SK-N-SH treated with all-trans-retinoic acid at 6 μM for 48 hours (cell line): ENCODE results near the gene DNMT3L.

Source experiments
- BACH2 ChIP-seq: fragments of 250-450 bp; sonication (Bioruptor Pico); IDR thresholded peaks from 2 replicates; pipeline ENCODE4 v1.9.0; 2021; ENCODE audit warnings: mild to moderate bottlenecking, borderline replicate concordance
- CREB5 ChIP-seq: fragments of 250-450 bp; sonication (Bioruptor Pico); IDR thresholded peaks from 2 replicates; pipeline ENCODE4 v1.5.1; 2020; ENCODE audit warnings: low read depth, mild to moderate bottlenecking, moderate library complexity
- ESRRG ChIP-seq: fragments of 250-450 bp; sonication (Bioruptor Pico); IDR thresholded peaks from 2 replicates; pipeline ENCODE4 v1.6.1; 2021; ENCODE audit warnings: mild to moderate bottlenecking
- GLIS3 ChIP-seq: fragments of 250-450 bp; sonication (Bioruptor Pico); IDR thresholded peaks from 2 replicates; pipeline ENCODE4 v1.5.0; 2020; ENCODE audit warnings: mild to moderate bottlenecking, moderate library complexity
- ISL1 ChIP-seq: fragments of 250-450 bp; sonication (Bioruptor Pico); IDR thresholded peaks from 2 replicates; pipeline ENCODE4 v2.1.2; 2022; ENCODE audit warnings: mild to moderate bottlenecking, moderate library complexity
- OSR1 ChIP-seq: fragments of 250-450 bp; sonication (Bioruptor Pico); IDR thresholded peaks from 2 replicates; pipeline ENCODE4 v1.8.0; 2022; ENCODE audit warnings: moderate library complexity, mild to moderate bottlenecking, inconsistent platforms
- PATZ1 ChIP-seq: fragments of 250-450 bp; sonication (Bioruptor Pico); IDR thresholded peaks from 2 replicates; pipeline ENCODE4 v1.8.0; 2020; ENCODE audit warnings: mild to moderate bottlenecking, moderate library complexity, borderline replicate concordance
- RARB ChIP-seq: fragments of 250-450 bp; sonication (Bioruptor Pico); IDR thresholded peaks from 2 replicates; pipeline ENCODE4 v1.8.0; 2021; ENCODE audit warnings: mild to moderate bottlenecking, moderate library complexity
- SNAI2 ChIP-seq: fragments of 250-450 bp; sonication (Bioruptor Pico); IDR thresholded peaks from 2 replicates; pipeline ENCODE4 v1.5.0; 2020; ENCODE audit warnings: mild to moderate bottlenecking, moderate library complexity
- TOX ChIP-seq: fragments of 250-450 bp; sonication (Bioruptor Pico); IDR thresholded peaks from 2 replicates; pipeline ENCODE4 v1.8.0; 2021; ENCODE audit warnings: mild to moderate bottlenecking, moderate library complexity, borderline replicate concordance
- ZFP30 ChIP-seq: fragments of 450-650 bp; formaldehyde crosslinking; IDR thresholded peaks from 2 replicates; pipeline ENCODE4 v1.5.0; 2022; ENCODE audit warnings: mild to moderate bottlenecking, moderate library complexity
- ZNF70 ChIP-seq: fragments of 450-650 bp; formaldehyde crosslinking; IDR thresholded peaks from 2 replicates; pipeline ENCODE4 v1.5.0; 2020; ENCODE audit warnings: mild to moderate bottlenecking, moderate library complexity
- ZNF8 ChIP-seq: fragments of 450-650 bp; formaldehyde crosslinking; IDR thresholded peaks from 2 replicates; pipeline ENCODE4 v1.5.0; 2020; ENCODE audit warnings: mild to moderate bottlenecking, moderate library complexity

- TF ChIP-seq TOX (CRISPR knock-in tag) (no peak), PATZ1 (CRISPR knock-in tag) (no peak), ESRRG (no peak), RARB (CRISPR knock-in tag) (no peak), ZFP30 (CRISPR knock-in tag) (no peak), OSR1 (no peak), CREB5 (CRISPR knock-in tag) (no peak), ZNF70 (CRISPR knock-in tag) (no peak), BACH2 (CRISPR knock-in tag) (no peak), ZNF8 (CRISPR knock-in tag) (no peak), SNAI2 (CRISPR knock-in tag) (no peak), ISL1 (CRISPR knock-in tag) (no peak), GLIS3 (CRISPR knock-in tag) (no peak)
Observed at GRCh38 chr21:44290327-44291077, 28.8 kb upstream of the DNMT3L start.
